ENCODE data around the gene IGSF22.

The IGSF22 gene

DNA sequence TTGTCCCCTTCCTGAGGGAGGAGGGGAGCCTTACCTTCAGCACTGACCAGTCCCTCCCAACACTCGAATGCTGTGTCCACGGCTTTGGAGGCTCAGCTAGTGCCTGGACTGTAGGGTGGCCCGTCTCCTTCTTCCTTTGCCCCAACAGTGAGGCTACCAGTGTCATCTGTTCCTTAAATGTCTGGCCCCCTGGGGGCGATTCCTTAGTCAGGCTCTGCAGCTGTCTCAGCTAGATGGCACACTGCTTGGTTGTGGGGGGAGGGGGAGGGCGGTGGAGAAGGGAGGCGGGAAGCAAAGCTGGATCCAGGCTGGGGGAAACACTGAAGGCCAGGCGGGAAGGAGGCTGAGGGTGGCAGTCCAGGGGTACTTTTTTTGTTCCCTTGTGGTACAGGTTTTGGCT, at the start of gene IGSF22:
TSS of gene IGSF22 (minus strand) at position 149 of the 400 bp plus-strand sequence. CDS start 1,952 bp downstream, outside the sequence.
- Histone ChIP-seq H3K4me3 (no peak within 1 kb of the TSS), H3K27ac (no peak within 1 kb of the TSS)
- DNase-seq (ENCODE audit: low spot score): no peak
- TF ChIP-seq CTCF (IDR thresholded peaks at IDR 0.05): no peak

DNA sequence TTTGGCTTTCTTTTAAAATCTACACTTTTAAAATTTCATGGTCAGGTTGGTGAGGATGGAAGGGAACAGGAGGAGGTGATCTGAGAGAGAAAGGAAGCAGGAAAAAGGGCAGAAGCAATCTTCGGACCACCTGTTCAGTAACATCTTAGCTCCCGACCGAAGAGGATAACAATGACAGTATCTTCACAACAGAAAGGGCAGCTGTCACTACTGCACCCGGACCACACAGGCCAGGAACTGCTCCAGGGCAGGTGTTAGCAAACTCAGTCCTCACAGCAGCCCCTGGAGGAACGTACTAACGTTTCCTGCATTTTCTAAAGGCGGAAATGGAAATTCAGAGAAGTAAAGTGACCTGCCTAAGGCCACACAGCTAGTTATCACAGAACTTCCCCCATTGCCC, 48.8 kb upstream of the IGSF22 start:
- TF ChIP-seq CTCF (IDR thresholded peaks at IDR 0.05): no peak
- DNase-seq (ENCODE audit: low spot score): no peak
- no peak overlapping the region for H3K27ac ChIP-seq
- no peak overlapping the region for H3K4me3 ChIP-seq

DNA sequence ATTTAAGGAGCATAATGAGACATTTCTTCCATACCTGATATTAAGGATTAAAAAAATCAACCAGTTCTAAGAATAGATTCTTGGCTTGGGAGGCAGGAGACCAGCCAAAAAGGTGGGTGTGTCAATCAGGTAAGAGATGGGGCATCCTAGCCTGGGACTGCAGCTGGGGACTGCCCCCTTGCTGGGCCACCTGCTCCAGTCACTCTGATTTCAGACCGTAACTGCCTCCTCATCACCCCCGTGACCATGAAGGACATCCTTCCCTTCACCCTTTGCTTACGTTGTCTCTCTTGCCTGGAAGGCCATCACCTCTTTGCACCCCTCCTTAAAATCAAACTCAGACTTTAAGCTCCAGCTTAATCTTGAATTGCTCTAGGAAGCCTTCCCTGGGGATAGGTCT, 47.7 kb upstream of the IGSF22 start:
- no peak for DNase-seq (ENCODE audit: low spot score)
- Histone ChIP-seq H3K4me3 (no peak overlapping the region), H3K27ac (no peak overlapping the region)
- TF ChIP-seq CTCF (IDR thresholded peaks at IDR 0.05): no peak

DNA sequence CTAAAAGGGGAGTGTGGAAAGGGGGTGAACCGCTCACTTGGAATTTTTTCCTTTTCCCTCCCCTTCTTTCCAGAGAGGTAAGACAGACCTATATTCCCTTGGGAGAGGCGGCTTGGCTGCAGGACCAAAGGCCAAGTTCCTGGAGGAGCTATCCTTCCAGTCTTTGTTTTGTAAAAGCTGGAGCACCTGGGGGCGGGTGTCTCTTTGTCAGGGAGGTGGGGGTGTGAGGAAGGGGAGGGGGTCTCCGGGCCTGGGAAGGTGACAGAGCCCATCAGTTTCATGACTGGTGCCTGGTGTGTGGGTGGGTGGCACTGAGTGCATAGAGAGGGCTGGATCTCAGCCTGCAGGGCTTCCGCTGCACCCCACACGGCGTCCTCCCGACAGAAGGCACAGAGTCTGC, 47.1 kb upstream of the IGSF22 start:
- TF ChIP-seq CTCF (IDR thresholded peaks at IDR 0.05): no peak

GRCh38 chr11:18772211-18772610, 46.2 kb upstream of the IGSF22 start:
- DNase-seq (ENCODE audit: low spot score): no peak
- H3K4me3 ChIP-seq: no peak overlapping the region
- H3K27ac ChIP-seq: no peak overlapping the region
- no peak for TF ChIP-seq CTCF (IDR thresholded peaks at IDR 0.05)

More for the DNA sequence above, 47.1 kb upstream of the IGSF22 start:
- Histone ChIP-seq H3K4me3 (no peak overlapping the region), H3K27ac (no peak overlapping the region)
- DNase-seq (ENCODE audit: low spot score): no peak

DNA sequence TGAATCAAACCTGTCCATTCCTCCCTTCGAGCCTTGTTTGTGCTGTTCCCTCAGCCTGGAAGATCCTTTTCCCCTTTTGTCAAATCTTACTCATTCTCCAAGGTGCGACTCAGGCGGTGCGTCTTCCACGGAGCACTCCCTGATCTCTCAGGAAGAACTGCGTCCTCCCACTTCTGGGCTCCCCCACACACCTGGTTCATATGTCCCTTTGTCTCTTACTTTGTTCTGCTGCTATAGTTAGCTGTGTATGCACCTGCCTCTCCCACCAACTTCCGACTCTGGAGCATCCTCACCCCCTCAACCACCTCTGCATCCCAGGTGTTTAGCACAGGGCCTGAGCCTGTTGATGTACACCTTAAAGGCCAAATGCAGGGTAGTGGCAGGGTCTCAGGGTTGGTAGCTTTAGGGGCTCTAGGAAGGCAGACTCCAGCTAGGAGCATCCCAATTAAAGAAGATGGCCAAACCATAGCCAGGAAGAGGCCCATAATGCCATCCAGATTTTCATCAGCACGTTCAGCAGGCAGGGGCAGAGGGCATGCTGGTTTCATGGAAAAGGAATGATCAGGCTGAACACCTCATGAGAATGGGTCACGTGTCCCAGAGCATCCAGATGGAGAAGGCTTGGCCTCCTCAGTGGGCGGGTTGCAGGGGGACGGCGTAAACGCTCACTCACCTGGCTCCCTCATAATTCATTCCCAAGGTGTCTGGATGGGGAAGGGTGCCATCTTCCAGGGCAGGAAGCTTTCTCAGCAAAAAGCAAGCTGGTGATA, 45.5 kb upstream of the IGSF22 start:
- no peak for TF ChIP-seq CTCF (IDR thresholded peaks at IDR 0.05)
- DNase-seq (ENCODE audit: low spot score): no peak
- H3K27ac ChIP-seq: no peak overlapping the region
- H3K4me3 ChIP-seq: no peak overlapping the region

DNA sequence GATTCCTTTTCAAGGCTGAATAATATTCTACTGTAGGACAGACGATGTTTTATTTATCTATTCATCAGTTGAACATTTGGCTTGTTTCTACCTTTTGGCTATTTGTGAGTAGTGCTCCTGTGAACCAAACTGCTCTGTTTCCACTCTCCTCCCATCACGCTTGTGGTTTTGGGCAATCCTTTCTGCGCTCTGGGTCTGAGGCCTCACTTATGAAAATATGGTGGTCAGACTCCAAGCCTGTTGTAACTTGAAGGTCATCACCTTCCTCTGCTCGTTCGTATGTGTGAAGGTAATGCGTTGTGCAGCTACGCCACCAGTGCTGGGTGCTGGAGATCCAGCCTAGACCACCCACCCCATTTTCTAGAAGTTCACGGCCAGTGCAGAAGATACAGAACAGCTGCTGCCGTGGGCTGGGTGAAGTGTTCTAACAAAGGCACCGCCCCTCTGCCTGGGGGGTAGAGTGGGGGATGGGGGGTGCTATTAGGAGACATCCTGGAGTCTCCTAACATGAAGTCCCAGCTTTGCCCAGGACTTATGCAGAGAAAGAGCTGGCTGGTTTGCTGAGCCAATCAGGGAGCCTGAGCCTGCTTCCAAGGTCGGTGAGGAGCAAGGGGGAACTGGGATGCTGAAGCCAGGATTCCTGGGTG, 44.6 kb upstream of the IGSF22 start:
- Histone ChIP-seq H3K27ac (peak overlapping the region in 1 of 2 donors; percentile 4), H3K4me3 (no peak overlapping the region)
- TF ChIP-seq CTCF (IDR thresholded peaks at IDR 0.05): no peak
- no peak for DNase-seq (ENCODE audit: low spot score)

Measured in coronary artery (tissue), 2 donors.